Measurements from ENCODE around the gene CLC.
"Not testable (repeated sequence)": the region's sequence is repeated elsewhere in the genome, so short reads cannot be mapped to it uniquely, and the experiment has no call there.

CLC gene

DNA sequence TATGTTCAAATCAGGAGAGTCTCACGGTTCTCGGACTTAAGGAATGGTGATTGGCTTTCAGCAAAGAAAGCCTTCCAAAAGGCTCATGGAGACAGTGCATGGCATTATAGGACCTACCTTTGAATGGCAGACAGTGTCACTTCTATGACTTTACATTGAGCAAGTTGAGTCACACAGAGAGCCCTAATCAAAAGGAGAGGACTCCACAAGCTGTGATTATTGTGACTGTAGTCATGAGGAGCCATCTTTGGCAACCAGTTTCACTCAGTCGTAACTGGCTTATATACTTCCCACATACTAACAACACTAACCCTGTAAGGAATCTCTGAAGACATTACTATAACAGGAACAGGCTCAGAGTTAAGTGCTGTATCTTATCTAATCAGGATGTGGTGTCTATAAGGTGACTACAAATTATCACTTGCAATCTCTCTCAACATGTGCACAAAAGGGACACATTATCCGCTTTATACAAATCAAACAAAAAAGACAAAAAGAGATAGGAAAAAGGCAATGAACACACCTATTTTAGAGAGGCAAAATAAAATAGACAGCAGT, 27.4 kb downstream of the CLC start:
- in situ Hi-C loops (cut with MboI; ENCODE audit: low sequenced_read_pairs) = no loop called here
- H3K36me3 ChIP-seq (replicated peaks) = no peaks in the 10 kb centered on the region
- no peak for DNase-seq (ENCODE audit: low spot score in 2 of 2)
- H3K9me3 ChIP-seq = no peaks in the 10 kb centered on the region
- peaks cover 7% of the 10 kb centered on the region; the same call in 1 of the 2 replicates for H3K27me3 ChIP-seq (ENCODE audit: low read depth)
- H3K4me3 ChIP-seq = no peak overlapping the region
- no peaks in the 10 kb centered on the region for H3K4me1 ChIP-seq

DNA sequence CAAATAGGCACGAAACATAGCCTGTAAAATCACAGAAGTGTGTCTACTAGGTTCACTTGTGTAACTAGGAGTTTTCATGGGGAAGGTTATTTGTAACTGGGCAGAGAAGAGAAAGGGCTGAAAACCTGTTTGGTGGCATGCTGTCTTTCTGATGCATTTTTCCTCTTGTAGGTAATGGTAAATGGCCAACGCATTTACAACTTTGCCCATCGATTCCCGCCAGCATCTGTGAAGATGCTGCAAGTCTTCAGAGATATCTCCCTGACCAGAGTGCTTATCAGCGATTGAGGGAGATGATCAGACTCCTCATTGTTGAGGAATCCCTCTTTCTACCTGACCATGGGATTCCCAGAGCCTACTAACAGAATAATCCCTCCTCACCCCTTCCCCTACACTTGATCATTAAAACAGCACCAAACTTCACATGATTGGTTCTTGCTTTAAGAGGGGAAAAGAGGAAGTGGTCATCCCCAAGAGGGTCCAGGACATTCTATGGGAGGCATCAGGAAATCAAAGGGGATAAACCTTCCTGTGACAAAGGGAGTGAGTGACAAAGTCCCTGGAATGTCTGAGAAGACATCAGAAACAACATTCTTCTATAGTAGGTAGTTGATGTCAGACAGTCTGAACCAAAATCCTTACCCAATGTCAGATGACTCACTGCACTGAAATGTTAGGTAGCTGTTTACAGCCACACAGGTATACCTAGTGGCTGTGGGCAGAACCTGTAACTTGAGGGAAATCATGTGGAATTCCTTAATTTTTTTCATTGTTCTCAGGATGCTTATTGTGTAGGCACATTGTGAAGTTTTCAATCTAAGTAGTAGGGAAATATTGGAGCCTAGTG, 28.6 kb downstream of the CLC start:
- no peaks in the 10 kb centered on the region for H3K36me3 ChIP-seq (replicated peaks)
- no peaks in the 10 kb centered on the region for H3K9me3 ChIP-seq
- no peak overlapping the region for H3K4me3 ChIP-seq
- in situ Hi-C loops (cut with MboI; ENCODE audit: low sequenced_read_pairs) = no loop called here
- no peak for DNase-seq (ENCODE audit: low spot score in 2 of 2)
- peaks cover 7% of the 10 kb centered on the region; the same call in 1 of the 2 replicates for H3K27me3 ChIP-seq (ENCODE audit: low read depth)
- no peaks in the 10 kb centered on the region for H3K4me1 ChIP-seq

DNA sequence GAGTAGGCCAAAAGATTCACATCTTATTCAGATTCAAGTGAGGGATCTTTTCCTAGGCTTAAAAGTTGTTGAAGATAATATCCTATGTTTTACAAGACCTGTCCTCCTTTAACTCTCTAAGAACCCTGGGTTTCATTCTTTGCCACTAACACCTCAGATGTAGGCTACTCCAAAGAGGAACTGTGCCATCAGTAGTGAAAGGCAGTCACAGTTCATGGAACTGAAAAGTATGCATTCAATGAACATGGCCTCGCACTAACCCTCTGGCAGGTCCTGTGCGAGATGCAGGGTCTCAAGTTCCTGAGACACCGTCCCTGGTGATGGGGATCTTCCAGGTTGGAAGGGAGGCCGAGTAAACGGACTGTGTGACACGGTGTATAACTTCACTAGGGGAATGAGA, 29.2 kb downstream of the CLC start:
- Histone ChIP-seq H3K36me3 (replicated peaks) (no peaks in the 10 kb centered on the region), H3K4me3 (no peak overlapping the region), H3K27me3 (ENCODE audit: low read depth) (peaks cover 7% of the 10 kb centered on the region; the same call in 1 of the 2 replicates), H3K9me3 (no peaks in the 10 kb centered on the region), H3K4me1 (no peaks in the 10 kb centered on the region)
- no peak for DNase-seq (ENCODE audit: low spot score in 2 of 2)
- in situ Hi-C loops (cut with MboI; ENCODE audit: low sequenced_read_pairs) = no loop called here

DNA sequence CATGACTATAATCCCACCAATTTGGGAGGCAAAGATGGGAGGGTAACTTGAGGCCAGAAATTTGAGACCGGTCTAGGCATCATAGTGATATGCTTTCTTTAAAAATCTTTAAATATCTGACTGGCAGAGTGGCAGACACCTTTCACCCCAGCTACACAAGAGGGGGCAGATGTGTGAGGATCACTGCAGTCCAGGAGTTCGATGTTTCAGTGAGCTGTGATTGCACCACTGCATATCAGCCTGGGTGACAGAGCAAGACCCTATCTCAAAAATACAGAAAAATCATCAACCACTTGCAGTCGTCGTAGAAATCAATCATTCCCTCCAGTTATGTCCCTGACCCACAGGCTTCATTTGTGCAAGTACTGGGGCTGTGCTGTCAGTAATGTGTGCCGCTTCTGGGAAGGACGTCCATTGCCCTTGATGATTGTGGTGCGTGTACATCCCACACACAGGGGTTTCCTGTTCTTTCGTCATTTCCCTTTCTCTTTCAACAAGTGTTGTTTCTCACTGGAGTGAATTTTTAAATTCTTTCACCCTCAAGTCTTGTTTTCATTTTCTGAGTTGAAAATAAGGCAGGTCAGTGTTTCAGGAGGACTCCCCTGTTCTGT, 32.1 kb downstream of the CLC start:
- Histone ChIP-seq H3K36me3 (replicated peaks) (no peaks in the 10 kb centered on the region), H3K4me1 (no peaks in the 10 kb centered on the region), H3K4me3 (no peak overlapping the region), H3K9me3 (no peaks in the 10 kb centered on the region), H3K27me3 (ENCODE audit: low read depth) (peaks cover 7% of the 10 kb centered on the region; the same call in 1 of the 2 replicates)
- in situ Hi-C loops (cut with MboI; ENCODE audit: low sequenced_read_pairs) = no loop called here
- no peak for DNase-seq (ENCODE audit: low spot score in 2 of 2)

DNA sequence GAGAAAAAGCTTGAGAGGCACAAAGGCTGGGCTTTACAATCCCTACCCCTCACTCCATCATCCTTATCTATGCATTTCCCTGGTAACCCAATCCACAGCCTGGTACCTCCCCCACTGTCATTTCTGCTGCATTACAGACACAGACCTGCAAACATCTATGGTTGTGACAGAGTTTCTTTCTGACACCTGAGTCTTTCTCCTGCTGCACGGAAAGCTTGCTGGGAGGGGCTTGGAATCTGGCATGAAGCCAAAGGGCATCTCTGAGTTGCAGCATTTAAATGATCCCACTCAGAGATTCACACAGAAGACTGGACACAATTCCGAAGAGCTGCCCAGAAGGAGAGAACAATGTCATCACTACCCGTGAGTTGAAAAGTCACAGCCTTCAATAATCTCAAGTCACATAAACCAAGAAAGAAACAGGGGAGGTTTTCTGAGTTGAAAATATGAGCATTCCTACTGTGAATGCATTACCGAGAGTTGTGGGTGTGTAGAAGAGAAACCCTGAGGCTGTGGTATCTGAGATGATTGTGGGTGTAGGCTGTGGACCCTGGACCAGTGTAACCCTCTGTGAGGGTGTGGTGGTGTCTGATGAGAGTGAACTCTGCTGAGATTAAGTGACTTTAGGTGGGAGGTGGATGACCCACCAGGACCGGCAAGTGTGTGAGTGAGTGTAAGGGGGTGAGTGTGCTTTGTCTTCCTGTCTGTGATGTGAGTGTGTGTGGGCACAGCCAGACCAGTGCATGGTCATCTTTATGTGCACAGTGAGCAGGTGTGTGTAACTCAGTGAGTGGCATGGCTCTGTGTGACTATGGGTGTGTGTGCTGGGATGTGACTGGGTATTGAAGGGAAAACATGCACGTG, 33.4 kb downstream of the CLC start, which contains the start of gene LGALS14:
Gene LGALS14, plus strand, starts transcription at position 301 of the 864 bp plus-strand sequence. Its CDS starts 48 bp downstream, at position 349.
- in situ Hi-C loops (cut with MboI; ENCODE audit: low sequenced_read_pairs) = no loop called here
- no peak within 1 kb of the TSS for H3K4me3 ChIP-seq
- H3K36me3 ChIP-seq (replicated peaks) = no peaks in the 10 kb centered on the region
- DNase-seq (ENCODE audit: low spot score in 2 of 2) = no peak
- H3K27me3 ChIP-seq (ENCODE audit: low read depth) = peaks cover 5% of the 10 kb centered on the region; the same call in 1 of the 2 replicates
- no peaks in the 10 kb centered on the region for H3K9me3 ChIP-seq
- no peaks in the 10 kb centered on the region for H3K4me1 ChIP-seq

DNA sequence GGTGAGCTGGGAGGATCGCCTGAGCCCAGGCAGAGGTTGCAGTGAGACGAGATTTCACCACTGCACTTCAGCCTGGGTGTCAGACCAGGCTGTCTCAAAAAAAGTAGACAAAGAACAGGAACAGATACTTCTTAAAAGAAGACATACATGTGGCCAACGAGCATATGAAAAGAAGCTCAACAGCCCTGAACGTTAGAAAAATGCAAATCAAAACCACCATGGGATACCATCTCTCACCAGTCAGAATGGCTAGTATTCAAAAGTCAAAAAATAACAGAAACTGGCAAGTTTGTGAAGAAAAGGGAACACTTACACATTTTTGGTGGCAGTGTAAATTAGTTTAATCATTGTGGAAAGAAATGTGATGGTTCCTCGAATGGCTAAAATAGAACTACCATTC, 36.5 kb downstream of the CLC start:
- DNase-seq (ENCODE audit: low spot score in 2 of 2) = no peak
- Histone ChIP-seq H3K36me3 (replicated peaks) (no peaks in the 10 kb centered on the region), H3K4me1 (no peaks in the 10 kb centered on the region), H3K4me3 (no peak overlapping the region), H3K9me3 (no peaks in the 10 kb centered on the region), H3K27me3 (ENCODE audit: low read depth) (no peaks in the 10 kb centered on the region)
- in situ Hi-C loops (cut with MboI; ENCODE audit: low sequenced_read_pairs) = no loop called here

DNA sequence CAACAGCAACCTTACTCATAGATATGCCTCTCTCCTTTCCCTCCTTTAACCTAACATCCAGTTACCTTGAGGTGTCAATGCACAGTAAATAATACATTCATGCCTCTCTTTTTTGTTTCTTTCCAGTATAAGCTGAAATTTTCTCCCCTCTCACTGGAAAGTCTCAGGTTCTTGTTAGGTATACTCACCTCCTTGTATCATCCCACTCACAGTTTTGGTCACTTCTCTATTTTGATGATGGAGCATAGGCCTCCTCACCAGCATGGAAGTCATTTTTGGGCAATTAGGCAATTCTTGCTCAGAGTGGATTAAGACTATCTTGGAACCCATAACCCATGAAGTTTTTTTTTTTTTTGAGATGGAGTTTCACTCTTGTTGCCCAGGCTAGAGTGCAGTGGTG, 39.3 kb downstream of the CLC start:
- Histone ChIP-seq H3K36me3 (replicated peaks) (no peaks in the 10 kb centered on the region), H3K4me3 (no peak overlapping the region), H3K27me3 (ENCODE audit: low read depth) (0 out of 2 replicates have a peak, but pooled peaks cover 3% of the 10 kb centered on the region), H3K4me1 (no peaks in the 10 kb centered on the region), H3K9me3 (no peaks in the 10 kb centered on the region)
- in situ Hi-C loops (cut with MboI; ENCODE audit: low sequenced_read_pairs) = no loop called here
- DNase-seq (ENCODE audit: low spot score in 2 of 2) = no peak

DNA sequence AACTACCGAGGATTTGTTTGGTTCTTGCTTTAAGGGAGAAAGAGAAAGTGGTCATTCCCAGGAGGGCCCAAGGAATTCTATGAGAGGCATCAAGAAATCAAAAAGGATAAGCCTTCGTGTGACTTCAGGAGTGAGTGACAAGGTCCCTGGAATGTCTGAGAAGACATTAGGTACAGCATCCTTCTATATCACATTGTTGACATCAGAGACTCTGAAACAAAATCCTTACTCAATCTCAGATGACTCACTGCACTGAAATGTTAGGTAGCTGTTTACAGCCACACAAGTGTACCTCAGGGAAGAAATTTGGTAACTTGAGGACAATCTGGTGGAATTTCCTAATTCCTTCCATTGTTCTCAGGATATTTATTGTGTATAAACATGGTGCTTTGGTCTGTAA, 41.4 kb downstream of the CLC start:
- DNase-seq (ENCODE audit: low spot score in 2 of 2) = no peak
- H3K9me3 ChIP-seq = no peaks in the 10 kb centered on the region
- no peaks in the 10 kb centered on the region for H3K4me1 ChIP-seq
- no peaks in the 10 kb centered on the region for H3K36me3 ChIP-seq (replicated peaks)
- in situ Hi-C loops (cut with MboI; ENCODE audit: low sequenced_read_pairs) = no loop called here
- 0 out of 2 replicates have a peak, but pooled peaks cover 3% of the 10 kb centered on the region for H3K27me3 ChIP-seq (ENCODE audit: low read depth)
- no peak overlapping the region for H3K4me3 ChIP-seq

DNA sequence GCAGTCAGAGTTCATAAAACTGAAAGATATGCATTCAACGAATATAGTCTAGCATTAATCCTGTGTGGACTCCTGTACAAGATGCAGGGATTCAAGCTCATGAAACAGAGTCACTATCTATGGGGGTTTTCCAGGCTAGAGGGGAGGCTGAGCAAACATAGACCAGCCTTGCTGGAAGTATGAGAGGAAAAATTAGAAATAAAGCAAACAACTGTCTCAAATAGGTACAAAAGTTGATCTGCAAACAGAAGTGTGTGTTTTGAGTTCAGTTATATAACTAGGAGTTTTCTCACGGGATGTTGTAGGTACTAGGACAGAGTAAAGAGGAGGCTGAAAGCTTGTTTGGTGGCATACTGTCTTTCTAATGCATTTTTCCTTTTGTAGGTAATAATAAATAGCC, 42.1 kb downstream of the CLC start:
- Histone ChIP-seq H3K4me1 (no peaks in the 10 kb centered on the region), H3K36me3 (replicated peaks) (no peaks in the 10 kb centered on the region), H3K27me3 (ENCODE audit: low read depth) (0 out of 2 replicates have a peak, but pooled peaks cover 3% of the 10 kb centered on the region), H3K9me3 (no peaks in the 10 kb centered on the region), H3K4me3 (no peak overlapping the region)
- DNase-seq (ENCODE audit: low spot score in 2 of 2) = no peak
- in situ Hi-C loops (cut with MboI; ENCODE audit: low sequenced_read_pairs) = no loop called here

DNA sequence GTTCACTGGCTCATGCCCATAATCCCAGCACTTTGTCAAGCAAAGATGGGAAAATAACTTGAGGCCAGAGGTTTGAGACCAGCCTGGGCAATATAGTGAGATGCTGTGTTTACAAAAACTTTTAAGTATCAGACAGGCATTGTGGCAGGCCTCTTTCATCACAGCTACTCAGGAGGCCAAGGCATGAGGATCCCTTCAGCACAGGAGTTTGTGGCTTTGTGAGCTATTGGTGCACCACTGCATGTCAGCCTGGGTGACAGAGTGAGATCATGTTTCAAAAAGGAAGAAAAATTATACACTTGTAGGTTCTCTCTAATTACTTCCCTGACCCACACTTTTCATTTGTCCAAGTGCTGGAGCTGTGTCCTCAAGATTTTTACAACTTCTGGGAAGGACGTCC, 45.0 kb downstream of the CLC start:
- Histone ChIP-seq H3K4me1 (no peaks in the 10 kb centered on the region), H3K36me3 (replicated peaks) (no peaks in the 10 kb centered on the region), H3K27me3 (ENCODE audit: low read depth) (0 out of 2 replicates have a peak, but pooled peaks cover 5% of the 10 kb centered on the region), H3K9me3 (no peaks in the 10 kb centered on the region), H3K4me3 (no peak overlapping the region)
- no peak for DNase-seq (ENCODE audit: low spot score in 2 of 2)
- in situ Hi-C loops (cut with MboI; ENCODE audit: low sequenced_read_pairs) = no loop called here

DNA sequence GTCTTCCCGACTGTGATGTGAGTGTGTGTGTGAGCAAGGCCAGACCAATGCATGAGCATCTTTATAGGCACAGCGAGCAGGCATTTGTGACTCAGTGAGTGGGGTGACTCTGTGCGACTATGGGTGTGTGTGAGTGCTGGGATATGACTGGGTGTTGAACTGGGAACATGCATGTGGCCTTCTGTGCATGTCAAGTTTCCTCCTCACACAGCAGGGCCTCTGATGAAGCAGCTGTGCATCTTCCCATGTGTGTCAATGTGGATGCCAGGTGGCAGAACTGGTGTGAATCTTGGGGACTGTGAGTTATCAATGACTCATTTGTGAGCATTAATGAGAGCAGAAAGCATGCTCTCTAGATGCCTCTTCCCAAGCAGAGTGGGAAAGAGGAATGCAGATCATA, 45.7 kb downstream of the CLC start:
- no peaks in the 10 kb centered on the region for H3K4me1 ChIP-seq
- H3K36me3 ChIP-seq (replicated peaks) = no peaks in the 10 kb centered on the region
- in situ Hi-C loops (cut with MboI; ENCODE audit: low sequenced_read_pairs) = no loop called here
- H3K27me3 ChIP-seq (ENCODE audit: low read depth) = 0 out of 2 replicates have a peak, but pooled peaks cover 5% of the 10 kb centered on the region
- no peak for DNase-seq (ENCODE audit: low spot score in 2 of 2)
- H3K9me3 ChIP-seq = no peaks in the 10 kb centered on the region
- H3K4me3 ChIP-seq = no peak overlapping the region

DNA sequence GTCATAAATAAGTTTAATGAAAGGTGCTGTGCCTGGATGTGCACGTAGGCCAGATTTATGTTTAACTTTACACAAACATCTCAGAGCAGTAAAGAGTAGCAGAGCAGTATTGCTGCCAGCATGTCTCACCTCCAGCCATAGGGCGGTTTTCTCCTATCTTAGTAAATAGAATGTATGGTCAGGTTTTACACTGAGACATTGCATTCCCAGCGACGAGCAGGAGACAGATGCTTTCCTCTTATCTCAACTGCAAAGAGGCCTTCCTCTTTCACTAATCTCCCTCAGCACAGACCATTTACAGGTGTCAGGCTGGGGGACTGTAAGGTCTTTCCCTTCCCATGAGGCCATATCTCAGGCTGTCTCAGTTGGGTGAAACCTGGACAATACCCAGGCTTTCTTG, 49.2 kb downstream of the CLC start:
- H3K36me3 ChIP-seq (replicated peaks); H3K9me3 ChIP-seq; DNase-seq (ENCODE audit: low spot score in 2 of 2); in situ Hi-C loops (cut with MboI; ENCODE audit: low sequenced_read_pairs); H3K4me3 ChIP-seq; H3K27me3 ChIP-seq (ENCODE audit: low read depth); H3K4me1 ChIP-seq: not testable (repeated sequence)

DNA sequence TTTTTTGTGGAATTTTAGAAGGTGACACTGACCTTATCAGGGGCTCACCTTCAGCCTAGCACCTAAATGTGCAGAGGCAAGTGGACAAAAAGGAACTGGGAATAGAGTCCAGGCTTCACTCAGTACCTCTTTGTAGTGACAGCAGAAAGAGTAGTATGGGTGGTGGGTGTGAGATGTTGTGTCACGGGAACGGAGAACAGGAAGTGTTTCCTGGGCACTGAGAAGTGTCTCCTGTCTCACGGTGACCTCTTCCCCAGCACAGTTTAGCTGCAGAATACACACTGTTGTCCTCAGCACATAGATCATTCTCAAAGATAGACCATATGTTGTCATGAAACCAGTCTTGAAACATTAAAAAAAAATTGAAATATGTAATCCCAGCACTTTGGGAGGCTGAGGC, 51.1 kb downstream of the CLC start:
- H3K27me3 ChIP-seq (ENCODE audit: low read depth) = 0 out of 2 replicates have a peak, but pooled peaks cover 3% of the 10 kb centered on the region
- no peak for DNase-seq (ENCODE audit: low spot score in 2 of 2)
- no peaks in the 10 kb centered on the region for H3K36me3 ChIP-seq (replicated peaks)
- no peak overlapping the region for H3K4me3 ChIP-seq
- H3K4me1 ChIP-seq = no peaks in the 10 kb centered on the region
- H3K9me3 ChIP-seq = no peaks in the 10 kb centered on the region; the same call in 1 of the 2 replicates
- in situ Hi-C loops (cut with MboI; ENCODE audit: low sequenced_read_pairs) = no loop called here
